Renal cortical epithelial cell (primary cell): Measurements from ENCODE around the gene SIRT3. TPM values are rescaled to one million over a fixed set of nuclear protein-coding genes. Genes with fewer than 3 reads are reported as not detected.
"Not testable (repeated sequence)": the region's sequence is repeated elsewhere in the genome, so short reads cannot be mapped to it uniquely, and the experiment has no call there.

Experiments
- DNase-seq: peaks from one replicate; pipeline ENCODE4 v3.0.0-alpha.2; 2011; ENCODE audit warnings: low read depth
- total RNA-seq: library from RNA; depleted of rRNA; stranded (reverse); fragments of >200 nt; gene quantifications from 2 replicates; pipeline ENCODE4 v1.2.3, GENCODE V29; 2014

Gene SIRT3
- total RNA-seq, 1 donor from 2014 or later = 10.0 TPM

DNA sequence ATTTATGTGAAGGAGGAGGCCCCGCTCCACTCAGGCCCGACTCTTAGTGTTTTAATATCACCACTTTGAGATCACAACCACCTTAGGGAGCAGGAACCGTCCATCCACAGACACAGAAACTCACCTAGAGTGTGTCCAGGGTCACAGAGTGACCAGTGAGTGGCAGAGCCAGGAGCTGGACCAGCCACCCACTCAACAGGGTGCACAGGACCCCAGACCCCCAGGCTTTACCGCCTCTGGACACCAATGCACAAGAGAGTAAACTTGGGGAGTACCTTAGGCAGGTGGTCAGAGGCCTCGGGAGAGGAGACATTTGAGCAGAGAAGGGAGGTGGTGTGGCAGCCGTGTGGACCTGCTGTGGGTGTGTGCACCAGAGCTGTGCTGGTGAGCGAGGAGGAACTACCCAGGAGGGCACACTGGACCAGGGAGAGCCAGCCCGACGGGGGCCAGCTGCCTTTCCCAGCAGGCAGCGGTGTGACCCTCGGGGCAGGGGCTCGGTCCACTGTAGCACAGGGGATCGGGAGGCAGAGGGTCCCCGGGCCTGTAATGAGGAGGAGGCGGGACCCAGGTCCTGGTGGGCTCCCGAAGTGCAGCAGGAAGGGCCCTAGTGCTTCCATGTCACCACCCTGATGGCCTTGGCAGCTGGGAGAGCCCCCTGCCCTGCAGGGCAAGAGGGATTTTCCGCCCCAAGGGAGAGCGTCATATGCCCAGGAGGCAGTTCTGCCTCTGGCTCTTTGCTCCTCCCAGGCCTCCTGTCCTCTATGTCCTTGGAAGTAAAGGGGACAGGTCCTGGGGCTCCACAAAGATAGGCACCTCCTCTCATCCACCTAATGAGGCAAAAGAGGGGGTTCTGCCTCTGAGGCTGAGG lies 34.5 kb upstream of the SIRT3 start:
- DNase-seq = no peak

DNA sequence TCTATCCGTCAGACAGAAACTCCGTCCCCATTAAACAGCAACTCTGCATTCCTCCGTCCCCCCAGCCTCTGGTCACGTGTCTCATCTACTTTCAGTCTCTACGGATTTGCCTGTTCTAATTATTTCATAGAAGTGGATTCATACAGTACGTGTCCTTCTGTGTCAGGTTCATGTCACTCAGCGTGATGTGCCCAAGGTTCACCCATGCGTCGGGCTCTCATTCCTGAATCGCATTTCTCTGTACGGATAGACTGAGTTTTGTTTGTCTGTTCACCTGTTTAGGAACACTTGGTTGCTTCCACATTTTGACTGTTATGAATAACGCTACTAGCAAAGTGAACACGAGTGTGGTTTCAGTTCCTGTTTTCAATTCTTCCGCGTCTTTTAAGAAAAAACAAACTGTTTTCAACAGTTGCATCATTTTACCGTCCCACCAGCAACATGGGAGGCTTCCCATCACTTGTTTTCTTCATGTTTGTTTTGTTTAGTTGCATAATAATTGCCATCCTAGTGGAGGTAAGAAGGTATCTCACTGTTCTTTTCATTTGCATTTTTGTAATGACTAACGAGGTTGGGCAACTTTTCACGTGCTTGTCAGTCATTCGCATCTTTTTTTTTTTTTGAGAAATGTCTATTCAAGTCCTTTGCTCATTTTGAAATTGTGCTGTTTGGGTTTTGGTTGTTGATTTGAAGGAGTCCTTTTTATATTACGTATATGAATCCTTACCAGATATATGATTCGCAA lies 33.2 kb upstream of the SIRT3 start:
- DNase-seq = peak; percentile 35

DNA sequence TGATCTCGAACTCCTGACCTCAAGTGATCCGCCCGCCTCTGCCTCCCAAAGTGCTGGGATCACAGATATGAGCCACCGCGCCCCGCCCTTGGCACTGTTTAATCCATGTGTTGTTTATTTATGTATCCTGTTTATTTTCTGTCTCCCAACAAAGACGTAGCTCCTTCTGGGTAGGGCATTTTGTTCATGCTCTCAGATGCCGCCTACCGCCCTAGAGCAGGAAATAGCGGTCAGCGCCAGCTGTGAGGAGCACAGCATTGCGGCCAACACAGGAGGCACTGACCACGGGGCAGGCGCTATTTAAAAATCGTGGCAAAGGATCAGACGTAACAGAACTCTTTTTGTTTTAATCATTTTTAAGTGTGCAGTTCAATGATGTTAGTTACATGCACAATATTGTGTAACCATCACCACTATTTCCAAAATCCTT lies 32.6 kb upstream of the SIRT3 start:
- DNase-seq = not testable (repeated sequence)

GRCh38 chr11:267491-267994 lies 31.4 kb upstream of the SIRT3 start:
- DNase-seq = no peak

DNA sequence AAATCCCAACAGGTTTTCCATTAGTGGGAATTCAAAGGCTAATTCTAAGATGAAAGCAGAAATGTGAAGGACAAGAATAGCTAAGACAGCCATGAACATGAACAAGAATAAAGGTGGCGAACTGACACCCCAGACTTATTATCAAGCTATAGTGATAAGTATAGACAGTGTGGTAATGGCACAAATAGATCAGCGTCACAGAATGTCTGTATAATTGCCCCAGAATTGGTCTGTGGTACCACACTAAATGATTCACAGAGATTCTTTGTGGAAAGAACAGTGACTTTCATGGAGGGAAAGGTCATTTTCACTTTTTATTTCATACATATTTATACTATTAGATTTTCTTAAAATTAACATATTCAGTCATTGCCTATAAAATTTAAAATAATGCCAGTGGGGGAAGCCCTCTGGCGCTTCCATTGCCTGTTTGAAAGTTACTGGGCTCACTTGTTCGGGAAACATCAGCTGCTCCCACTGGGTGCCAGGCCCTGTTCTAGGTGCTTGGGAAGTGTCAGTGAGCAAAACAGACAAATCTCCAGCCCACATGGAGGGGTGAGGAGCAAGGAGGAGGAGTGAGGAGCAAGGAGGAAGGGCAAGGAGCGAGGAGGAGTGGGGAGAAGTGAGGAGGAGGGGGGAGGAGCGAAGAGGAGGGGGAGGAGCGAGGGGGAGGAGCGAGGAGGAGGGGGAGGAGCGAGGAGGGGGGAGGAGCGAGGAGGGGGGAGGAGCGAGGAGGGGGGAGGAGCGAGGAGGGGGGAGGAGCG lies 30.7 kb upstream of the SIRT3 start:
- DNase-seq = no peak

DNA sequence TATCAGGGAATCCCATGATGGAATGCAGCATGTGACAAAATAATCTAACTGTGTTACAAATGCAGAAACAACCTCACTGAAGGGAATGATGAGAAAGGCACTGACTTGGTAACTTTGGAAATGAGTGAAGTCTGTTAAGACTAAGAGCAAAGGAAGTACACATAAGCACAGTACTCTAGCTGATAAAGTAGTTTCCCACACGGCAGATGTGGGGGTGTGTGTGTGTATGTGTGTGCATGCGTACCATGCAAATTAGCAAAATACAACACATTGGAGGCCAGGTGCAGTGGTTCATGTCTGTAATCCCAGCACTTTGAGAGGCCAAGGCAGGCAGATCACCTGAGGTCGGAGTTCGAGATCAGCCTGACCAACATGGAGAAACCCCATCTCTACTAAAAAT lies 25.5 kb upstream of the SIRT3 start:
- no peak for DNase-seq

GRCh38 chr11:259413-259812 lies 23.3 kb upstream of the SIRT3 start:
- no peak for DNase-seq

- DNase-seq = no peak
Observed at GRCh38 chr11:257766-258493, 21.8 kb upstream of the SIRT3 start.

GRCh38 chr11:256952-257737 lies 21.0 kb upstream of the SIRT3 start:
- no peak for DNase-seq

- no peak for DNase-seq
Observed at GRCh38 chr11:255816-256215, 19.7 kb upstream of the SIRT3 start.

DNA sequence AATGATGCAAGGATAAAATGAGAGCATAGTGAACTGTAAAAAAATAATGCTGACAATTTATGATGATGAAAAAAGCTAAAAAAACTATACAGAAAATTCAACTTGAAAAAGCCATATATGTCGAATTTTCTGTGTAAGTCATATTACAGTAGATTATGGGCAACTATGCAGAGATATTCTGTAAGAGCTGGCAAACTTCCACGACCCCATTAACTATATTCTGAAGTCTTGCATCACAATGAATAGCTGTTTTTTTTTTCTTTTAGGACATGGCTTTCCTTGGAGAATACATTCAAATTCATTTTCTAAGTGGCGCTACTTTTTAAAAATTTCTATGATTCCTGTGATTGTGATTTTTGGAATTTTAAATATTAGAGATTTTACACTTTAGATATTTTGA lies 19.0 kb upstream of the SIRT3 start:
- DNase-seq = no peak

DNA sequence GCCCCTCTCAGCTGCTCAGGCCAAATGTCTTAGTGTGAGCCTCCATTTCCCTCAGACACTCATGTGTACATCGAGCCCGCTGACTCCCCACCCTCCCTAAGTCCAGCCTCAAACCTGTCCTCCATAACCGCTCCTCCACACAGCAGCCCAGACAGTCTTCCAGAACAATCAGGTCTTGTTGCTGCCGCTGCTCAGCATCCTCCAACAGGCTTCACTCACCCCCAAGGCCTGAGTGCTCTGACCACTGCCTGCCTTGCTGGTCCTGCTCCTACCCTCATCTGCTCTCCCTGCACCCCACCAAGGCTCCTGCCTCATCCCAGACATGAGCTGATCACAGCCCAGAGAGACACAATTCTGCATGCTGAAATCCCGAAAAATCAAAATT lies 17.7 kb upstream of the SIRT3 start:
- DNase-seq = no peak

DNA sequence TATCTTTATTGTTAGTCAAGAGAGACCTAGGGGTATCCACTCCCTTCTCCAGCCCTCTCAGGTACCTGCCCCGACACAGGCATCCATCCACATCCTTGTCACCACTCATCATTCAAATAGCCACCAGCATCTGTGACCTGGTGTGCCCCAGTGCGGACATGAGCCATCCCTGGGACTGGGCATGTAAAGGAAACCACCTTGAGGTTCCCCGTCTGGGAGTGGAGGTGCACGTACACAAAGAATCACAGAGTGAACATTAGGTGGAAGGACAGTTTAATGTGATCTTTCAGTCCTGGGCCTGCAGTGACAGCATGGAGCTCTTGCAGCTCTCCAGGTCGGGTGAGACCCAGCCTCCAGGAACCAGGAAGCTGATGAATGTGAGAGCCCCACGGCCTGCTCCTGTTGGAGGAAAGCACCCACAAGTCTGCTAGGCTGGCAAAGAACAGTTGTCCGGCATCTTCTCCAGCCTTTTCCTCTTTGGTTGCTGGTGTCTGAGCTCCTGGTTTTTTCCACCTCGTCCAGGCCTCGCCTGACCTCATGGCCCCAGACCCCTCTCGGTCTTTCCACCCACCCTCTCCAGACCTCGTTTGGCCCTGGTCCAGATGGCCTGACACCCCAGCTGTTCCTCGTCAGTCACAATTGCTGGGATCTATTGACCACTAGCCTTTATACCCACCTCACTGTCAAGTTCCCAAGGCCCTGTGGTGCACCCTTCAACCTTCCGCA lies 17.2 kb upstream of the SIRT3 start:
- no peak for DNase-seq

GRCh38 chr11:252666-253065 lies 16.5 kb upstream of the SIRT3 start:
- no peak for DNase-seq

GRCh38 chr11:251550-251949 lies 15.4 kb upstream of the SIRT3 start:
- no peak for DNase-seq

- DNase-seq = peak; percentile 36
Observed at GRCh38 chr11:250740-251299, 14.7 kb upstream of the SIRT3 start.

DNA sequence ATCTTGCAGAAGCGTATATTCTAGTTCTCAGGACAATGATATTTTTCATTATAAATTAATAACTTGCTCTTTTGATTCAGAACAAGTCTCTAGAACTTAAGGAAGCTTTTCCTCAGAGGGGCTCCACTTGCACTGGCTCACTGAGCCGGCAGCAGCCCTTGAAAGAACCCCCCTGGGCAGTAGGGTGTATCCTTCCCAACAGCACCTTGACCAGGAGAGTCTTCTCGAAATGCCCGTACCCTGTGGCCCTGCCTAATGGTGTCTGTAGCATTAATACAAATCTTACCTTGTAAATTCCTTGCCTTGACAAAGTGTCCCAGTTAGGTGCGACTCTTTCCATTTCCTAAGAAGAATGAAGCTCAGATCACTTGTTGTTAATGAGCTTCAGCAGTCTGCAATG lies 14.1 kb upstream of the SIRT3 start:
- DNase-seq = no peak

GRCh38 chr11:249062-249461 lies 12.9 kb upstream of the SIRT3 start:
- no peak for DNase-seq

GRCh38 chr11:244376-244775 lies 8.2 kb upstream of the SIRT3 start:
- DNase-seq = peak; percentile 75

DNA sequence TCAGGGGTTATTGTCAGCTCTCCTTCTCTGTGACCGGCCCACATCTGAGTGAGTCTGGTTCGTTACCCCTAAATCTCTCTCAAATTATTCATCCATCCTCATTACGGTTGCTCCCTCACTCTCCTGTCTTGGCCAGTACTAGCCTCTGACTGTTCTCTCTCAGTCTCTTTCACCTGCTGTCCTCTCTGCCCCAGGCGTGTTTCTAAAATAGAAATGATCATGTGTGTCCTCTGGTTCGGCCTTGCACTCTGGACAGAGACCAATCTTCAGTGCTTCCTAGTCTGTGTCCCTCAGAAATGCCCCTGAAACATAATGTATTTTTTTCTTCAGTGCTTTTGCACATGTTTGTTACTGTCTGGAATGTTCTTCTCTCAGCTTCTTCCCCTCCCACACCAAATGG lies 5.5 kb upstream of the SIRT3 start:
- DNase-seq = no peak
